HG03565 (cell line): Measurements from ENCODE around the gene TEX48.

Experiments used
- ATAC-seq: cut with Tn5 transposase; IDR thresholded peaks from one replicate; pipeline ENCODE4 v1.9.1; 2021; ENCODE audit warnings: mild to moderate bottlenecking, moderate library complexity; ENCODE audit not compliant: unreplicated experiment

The TEX48 gene, protein sequence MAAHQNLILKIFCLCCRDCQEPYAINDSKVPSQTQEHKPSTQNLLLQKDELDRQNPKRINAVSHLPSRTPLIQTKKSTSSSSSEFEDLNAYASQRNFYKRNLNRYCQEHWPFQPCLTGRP

DNA sequence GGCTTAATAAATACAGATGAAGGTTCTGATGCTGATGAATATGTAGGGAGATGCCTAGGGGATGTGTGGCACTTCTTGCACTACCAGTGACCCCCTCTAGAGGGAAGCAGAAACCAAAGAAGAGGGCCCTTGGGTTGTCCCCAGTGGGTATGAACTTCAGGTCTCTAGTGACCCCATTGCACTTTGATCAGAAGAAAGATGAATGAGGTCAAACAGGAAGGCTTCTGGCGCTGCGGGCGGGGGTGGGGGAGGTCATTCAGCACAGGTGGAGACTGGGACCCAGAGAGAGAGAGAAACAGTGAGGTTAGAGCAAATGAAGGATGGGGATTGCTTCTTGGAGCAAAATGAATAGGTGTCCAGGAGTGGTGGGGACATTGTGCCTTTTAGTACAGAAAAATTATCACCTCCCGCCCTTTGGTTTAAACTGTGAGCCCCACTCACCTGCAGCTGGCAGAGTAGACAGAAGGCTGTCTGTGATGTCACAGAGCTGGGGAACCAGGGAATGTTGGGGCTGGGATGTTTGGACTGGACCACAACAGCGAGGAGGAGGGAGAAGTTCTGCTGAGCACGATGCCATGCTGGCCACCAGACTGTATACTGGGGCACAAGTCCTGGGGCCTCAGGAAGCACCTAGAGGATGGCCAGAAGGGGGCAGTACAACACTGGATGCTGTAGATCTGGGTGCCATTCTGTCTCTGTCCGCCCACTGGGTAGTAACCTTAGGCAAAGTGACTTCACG, at the start of gene TEX48:
TSS of gene TEX48 (minus strand) at position 599 of the 739 bp plus-strand sequence. CDS start 10,469 bp downstream, outside the sequence.
- ATAC-seq = peak; percentile 66

DNA sequence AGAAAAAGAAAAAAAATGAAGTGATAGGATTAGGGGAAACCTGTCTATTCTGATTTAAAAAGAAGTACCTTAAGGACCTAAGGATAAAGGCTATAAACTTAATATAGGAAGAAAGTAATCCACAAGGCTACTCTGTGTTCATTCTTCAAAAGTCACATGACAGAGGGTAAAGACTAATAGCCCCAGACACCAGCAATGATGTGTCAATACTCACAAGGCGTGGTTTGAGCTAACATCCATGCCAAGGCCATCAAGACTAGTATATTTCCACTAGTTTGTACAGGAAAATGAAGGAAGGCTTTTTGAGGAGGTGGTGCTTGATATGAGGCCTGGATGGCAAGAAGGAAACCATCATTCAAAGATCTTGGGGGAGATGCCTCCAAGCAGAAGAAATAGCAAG, 49.7 kb upstream of the TEX48 start:
- no peak for ATAC-seq

DNA sequence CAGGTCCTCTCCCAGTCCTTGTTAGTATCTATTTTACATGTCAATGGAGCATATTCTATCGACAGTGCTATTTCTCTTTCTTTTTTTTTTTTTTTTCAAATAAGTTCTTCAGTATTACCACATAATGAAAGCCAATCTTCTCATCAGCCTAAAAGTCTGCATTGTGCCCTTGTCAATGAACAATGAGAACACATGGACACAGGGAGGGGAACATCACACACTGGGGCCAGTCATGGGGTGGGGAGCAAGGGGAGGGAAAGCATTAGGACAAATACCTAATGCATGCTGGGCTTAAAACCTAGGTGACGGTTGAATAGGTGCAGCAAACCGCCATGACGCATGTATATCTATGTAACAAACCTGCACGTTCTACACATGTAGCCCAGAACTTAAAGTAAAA, 47.7 kb upstream of the TEX48 start:
- ATAC-seq = no peak

DNA sequence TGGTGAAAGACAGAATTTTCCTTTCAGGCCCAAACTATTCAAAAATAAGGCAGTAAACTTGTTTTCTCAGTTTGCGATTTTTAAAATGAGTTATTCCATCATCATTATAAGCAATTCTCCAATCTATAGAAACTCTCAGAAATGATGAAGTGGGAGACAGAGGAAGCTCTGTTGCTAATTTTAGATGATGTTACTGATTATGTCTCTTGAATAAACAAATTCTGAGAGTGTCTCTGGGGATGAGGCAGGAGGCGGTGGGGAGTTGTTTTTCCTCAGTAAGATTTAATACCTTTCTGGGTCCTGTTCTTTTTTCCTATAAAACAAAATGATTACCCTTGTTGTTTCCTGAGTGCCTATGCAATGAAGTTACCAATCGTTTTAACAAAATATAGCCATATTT, 43.9 kb upstream of the TEX48 start:
- no peak for ATAC-seq

DNA sequence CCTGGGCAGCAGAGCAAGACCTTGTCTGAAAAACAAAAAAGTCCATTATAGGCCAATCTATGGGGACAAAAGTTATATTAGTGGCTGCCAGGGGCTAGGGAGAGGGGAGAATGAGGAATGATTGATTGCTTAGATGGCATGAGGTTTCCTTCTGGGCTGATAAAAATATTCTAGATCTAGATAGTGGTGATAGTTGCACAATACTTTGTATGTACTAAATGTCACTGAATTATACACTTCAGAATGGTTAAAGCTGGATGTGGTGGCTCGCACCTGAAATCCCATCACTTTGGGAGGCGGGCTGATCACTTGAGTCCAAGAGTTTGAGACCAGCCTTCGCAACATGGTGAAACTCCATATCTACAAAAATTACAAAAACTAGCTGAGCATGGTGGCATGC, 42.8 kb upstream of the TEX48 start:
- ATAC-seq = no peak

DNA sequence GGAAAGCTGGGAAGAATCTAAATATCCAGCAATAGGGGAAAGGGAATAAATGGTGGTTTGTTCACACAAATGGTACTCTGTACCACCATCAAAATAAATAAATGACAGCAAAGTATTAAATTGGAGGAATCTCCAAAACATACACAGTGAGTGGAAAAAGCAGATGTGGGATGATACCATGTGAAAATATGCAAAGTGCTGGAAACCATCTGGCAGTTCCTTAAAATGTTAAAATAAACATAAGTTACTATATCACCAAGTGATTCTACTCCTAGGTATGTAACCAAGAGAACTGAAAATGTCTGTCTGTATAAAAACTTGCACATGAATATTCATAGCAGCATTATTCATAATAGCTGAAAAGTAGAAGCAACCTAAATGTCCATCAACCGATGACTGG, 41.9 kb upstream of the TEX48 start:
- no peak for ATAC-seq

DNA sequence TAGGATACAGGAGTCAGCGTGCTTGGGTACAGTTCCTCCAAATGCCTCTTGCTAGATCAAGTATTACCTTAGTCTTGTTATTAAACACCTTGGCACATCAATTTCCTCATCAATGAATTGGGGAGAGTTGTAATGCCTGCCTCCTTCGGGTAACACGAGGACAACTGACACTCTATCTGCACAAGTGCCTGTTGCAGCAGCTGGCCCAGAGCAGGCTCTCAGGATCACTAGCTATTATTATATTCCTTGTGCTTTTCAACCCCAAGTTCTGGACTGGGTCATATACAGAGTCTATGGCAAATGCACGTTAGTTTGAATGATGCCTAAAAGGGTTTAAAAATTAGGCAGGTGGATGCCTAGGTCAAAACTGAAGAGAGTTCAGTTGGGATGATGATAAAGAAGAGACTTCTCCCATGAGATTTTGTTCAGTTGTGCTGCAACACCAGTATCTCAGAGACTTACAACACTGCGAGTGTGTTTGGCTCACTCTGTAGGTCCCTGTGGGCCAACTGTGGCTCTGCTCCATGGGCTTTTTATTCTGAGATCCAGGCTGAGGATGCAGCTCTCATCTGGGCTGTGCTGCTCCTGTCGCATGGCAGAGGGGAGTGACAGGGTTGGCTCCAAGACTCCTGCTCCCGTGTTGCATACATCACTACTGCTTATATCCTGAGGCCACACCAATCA, 41.1 kb upstream of the TEX48 start:
- no peak for ATAC-seq

DNA sequence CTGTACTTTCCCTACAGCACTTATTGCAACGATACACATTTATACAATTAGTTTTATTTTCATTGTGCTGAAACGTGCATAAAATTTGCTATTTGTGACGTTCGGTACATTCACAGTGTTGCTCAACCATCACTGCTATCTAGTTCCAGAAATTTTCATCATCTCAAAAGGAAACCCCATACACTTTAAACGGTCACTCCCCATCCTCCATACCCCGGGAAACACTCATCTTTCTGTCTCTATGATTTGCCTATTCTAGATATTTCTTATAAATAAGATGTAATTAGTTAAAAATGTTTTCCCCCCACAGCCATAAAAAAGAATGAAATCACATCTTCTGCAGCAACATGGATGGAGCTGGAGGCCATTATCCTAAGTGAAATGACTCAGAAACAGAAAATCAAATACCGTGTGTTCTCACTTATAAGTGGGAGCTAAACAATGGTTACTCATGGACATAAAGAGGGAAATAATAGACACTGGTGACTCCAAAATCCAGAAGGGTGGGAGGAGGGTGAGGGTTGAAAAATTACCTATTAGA, 40.2 kb upstream of the TEX48 start:
- no peak for ATAC-seq

DNA sequence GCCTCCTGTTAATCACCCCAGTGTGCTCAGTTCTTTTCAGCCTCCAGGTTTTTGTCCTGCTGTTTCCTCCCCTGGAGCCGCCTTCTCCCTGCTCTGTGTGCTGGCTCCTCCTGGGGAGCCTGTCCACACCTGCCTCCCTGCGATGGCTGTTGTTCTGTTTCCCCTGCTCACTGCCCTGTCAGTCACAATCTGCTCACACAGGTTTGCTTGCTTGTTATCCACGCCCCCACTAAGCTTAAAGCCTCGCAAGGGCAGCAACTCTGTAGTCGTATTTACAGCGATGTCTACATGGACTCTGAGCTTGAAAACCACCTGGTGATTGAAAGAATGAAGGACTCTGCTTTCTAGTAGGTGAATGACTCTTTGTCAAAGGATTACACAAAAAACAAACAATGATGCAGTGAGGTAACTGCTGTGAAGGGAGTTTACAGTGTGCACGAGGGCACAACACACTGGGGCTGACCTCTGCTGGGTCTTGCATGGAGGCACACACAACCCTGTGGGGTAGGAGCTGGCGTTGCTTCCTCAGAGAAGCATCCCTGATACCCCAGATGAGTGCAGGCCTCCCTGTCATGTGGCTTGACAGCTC, 39.6 kb upstream of the TEX48 start:
- ATAC-seq = no peak

DNA sequence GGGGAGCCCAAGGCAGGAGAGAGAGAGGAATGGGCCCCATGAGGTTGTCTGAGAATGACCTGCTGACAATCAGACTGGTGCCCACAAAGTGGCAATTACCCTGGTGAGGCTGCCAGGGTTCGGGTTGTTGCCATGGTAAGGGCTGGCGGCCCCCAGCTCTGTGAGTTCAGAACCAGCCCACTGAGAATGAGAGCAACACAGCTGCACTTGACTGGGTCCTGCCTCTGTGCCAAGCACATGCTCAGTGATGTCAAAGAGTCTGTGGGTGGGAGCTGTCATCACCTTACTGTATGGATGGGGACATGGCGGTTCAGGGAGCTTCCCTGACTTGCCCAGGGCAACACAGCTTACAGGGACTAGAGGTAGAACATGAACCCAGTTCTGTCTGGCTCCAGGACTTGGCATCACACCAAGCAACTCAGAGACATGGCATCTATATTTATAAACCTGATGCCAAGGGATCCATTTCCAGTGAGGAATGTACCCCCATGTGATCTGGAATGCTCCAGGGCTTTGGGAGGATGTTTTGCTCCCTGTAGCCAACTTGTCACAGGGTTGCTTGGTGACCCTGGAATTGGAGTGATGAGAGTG, 38.2 kb upstream of the TEX48 start:
- no peak for ATAC-seq

DNA sequence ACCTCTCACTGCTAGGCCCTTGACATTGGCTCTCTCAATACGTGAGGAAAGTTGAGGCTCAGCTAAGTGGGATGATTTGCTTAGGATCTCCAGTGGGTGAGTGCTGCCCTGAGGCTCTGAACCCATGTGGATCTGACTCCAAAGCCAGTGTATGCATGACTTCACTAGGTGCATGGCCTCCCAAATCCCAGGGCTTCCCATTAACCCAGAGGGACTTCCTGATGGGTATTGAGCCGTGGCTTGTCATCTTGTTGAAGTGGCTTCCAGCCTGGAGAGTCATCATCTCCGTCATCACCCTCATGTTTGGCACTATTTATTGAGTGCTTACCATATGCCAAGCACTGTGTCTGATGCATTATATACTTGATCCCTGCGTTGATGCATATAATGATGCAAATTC, 37.3 kb upstream of the TEX48 start:
- no peak for ATAC-seq

DNA sequence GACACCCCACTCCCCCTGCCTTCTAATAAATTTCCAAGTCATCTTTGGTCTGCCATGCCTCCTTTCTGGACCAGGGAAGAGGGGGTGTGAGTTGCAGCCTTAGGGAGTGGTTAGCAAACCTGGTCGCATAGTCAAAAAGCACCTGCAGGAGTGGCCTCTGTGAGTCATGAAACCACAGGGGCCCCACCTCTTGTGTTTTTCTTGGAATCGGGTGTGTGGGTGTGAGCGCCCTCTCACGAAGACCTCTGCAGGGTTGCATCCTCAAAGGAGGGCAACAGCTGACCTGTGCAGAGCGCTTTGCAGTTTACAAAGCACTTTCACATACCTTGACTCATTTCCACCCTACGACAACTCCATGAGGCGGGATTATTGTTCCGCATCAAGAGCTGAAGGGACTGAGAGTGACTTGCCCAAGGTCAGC, 36.8 kb upstream of the TEX48 start:
- ATAC-seq = peak; percentile 93

DNA sequence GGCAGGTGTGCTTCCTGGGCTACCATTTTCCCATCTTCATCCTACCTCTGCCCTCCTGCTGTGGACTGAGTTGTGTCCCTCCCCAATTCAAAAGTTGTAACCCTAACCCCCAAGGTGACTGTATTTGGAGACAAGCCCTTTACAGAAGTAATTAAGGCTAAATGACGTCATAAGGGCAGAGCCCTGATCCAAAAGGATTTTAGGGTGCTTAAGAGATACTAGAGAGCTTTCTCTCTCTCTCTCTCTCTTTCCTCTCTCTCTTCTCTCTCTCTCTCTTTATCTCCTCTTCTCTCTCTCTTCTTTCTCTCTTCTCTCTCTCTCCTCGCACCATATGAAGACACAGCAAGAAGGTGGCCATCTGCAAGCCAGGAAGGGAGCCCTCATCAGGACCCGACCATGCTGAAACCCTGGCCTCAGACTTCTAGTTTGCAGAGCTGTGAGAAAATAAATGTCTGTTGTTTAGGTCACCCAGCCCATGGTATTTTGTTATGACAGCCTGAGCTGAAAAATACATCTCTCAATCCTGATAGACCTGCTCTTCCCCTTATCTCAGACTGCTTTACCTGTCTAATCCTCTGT, 36.0 kb upstream of the TEX48 start:
- ATAC-seq = no peak

DNA sequence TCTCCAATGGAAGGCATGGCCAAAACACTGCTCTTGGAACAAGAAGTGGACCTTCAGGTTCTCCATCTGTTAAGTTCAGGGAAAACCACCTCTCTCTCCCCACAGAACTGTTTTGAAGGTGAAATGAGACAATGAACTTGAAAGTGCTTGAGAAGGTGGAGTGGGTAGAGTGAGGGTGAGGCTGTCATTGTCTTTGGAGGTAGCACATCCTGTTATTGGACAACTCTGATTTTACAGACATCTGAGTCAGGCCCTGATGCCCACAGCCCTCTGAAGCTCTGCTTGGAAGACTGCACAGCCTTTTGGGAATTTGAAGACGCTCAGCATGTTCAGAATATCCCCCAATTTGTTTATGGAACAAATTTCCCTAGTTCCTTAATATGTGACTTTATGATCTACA, 27.6 kb upstream of the TEX48 start:
- no peak for ATAC-seq

DNA sequence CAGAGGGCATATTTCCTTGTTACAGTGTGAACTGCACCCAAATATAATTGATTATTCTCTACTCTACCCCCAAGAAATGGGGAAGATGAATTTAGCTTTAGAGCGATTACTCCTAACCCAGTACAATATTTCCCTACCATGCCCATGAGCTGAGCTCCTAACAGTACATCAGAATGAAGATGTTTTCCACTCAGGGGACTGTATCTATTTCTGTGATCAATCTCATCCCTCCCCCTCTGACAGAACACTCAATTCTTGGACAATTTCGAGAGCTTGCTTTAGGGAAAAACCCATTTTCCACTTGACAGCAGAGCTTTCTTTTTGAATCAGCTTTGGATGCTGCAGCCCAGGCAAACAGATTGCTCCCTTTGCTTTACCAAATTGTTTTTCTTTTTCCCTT, 24.7 kb upstream of the TEX48 start:
- no peak for ATAC-seq

DNA sequence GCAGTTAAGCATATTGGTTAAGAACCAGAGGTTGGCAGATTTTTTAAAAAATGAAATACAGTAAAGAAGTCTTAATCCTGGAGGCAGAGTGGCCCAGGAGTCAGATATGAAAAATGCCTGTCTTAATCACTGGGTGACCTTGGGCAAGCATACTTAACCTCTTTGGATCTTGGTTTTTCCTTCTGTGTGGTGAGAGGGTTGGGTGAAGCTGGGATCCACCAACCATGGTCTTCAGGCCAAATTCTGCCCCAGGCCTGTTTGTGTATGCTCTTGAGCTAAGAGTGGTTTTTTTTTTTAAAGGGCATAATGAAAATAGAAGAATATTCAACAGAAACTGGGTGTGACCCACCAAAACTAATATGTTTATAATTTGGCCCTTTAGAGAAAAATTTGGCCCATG, 20.0 kb upstream of the TEX48 start:
- no peak for ATAC-seq

DNA sequence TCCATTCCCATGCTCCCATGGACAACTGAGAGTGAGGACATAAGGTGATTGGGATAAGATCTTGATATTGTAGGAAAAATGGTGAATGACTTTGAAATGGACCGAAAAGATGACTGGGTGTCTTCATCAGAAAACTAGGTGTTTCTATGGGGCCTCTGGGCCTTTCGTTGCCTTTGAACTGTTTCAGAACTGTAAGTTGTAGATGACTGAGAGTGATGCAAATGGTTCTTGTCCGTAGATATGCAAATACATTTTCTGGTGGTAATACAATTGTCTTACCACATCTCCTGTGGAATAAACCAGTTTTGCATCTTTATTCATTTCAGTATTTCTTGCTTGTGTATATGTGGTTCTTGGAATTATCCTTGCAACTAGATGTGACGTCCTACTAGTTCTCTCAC, 16.0 kb upstream of the TEX48 start:
- peak; percentile 43 for ATAC-seq

DNA sequence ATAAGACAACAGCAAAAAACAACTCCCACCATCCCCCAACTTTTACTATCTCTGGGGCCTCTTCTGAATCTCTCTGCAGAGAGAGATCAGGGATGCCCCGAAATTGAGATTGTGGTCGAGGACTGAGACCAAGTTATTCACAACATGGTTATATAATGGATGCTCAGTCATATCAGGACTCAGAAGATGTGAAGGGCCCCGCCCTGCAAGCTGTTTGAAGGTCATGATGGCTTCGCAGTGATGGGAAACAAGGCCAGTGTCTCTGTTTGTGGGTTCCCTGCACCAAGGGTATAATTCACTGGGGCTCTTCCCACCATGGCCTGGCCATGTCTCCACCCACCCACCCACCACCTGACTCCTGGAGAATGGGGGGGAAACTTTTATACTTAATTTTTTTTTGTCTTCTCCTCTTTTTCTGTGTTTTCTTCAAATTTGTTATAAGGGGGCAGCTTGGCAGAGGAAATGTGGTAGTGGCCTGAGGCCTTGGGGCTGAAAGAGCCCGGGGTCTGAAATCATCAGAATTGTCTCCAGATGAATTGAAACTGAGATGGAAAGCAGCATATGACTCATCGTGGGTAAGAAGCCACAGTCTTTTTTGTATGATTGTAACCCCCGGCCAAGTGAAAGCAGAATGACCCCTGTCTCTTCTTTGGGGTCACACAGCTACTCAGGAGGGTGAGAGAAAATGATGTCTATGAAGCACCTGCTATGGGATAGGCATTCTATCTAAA, 15.0 kb upstream of the TEX48 start:
- peak; percentile 64 for ATAC-seq

DNA sequence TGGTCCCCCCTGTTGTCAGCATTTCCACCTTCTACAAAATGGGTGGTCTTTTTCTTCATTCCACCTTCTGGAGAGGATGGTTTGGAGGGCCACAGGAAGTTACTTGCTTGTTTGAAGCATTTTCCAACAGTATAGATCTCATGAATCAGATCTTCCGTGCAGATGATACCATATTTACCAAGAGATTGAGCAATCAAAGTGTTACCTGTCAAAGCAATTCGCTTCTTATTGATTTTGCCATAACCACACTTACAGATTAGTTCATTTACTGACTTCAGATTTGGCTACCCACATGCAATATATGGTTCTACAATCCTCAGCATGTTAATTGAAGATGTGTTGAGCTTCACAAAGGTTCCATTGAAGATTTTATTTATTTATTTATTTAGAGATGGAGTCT, 14.0 kb upstream of the TEX48 start:
- ATAC-seq = no peak

DNA sequence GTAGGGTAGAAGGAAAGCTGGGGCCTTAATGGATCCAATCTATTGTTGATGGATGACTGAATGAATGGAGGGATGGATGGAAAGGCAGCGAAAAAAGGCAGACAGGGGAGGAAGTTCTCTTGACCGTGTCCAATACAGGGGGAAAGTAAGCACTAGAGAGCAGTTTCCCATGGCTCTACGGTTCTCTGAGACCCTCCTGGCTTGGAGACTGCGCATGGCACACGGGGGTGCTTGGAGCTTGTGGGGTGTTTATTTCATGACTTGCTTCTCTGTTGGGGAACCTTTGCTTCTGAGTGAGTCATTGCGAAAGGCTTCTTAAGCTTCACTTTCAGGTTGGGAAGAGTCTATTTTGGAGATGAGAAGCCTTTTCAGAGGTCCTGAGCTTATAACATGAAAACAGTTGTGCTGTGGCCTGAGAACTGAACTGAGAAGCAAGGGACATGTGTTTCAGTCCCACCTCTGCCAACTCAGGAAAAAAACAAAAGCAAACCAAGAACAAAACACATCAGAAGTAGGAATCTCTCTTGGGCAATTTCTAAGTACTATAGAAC, 12.8 kb upstream of the TEX48 start:
- ATAC-seq = no peak
